KMS-11 (cell line): Measurements from ENCODE around the gene ADSS1.

ENCODE experiments used
- H2AFZ ChIP-seq: fragments of 200-600 bp; sonication (generic); 2 replicates; pipeline ENCODE4 v1.6.1; 2016; ENCODE audit warnings: antibody characterized with exemption, mixed run types, low read depth
- H3K27ac ChIP-seq: fragments of 200-600 bp; sonication (generic); 2 replicates; pipeline ENCODE4 v1.6.1; 2016; ENCODE audit warnings: mild to moderate bottlenecking, mixed run types
- H3K27me3 ChIP-seq: fragments of 200-600 bp; sonication (generic); 2 replicates; pipeline ENCODE4 v1.6.1; 2017; ENCODE audit warnings: mild to moderate bottlenecking, low read depth, mixed run types, moderate library complexity; ENCODE audit not compliant: insufficient read depth
- H3K36me3 ChIP-seq: fragments of 200-600 bp; sonication (generic); 2 replicates; pipeline ENCODE4 v1.6.1; 2017; ENCODE audit warnings: mild to moderate bottlenecking, mixed run types; ENCODE audit not compliant: insufficient read depth
- H3K4me1 ChIP-seq: fragments of 200-600 bp; sonication (generic); 2 replicates; pipeline ENCODE4 v1.6.1; 2016; ENCODE audit warnings: mild to moderate bottlenecking, low read depth, mixed run types; ENCODE audit not compliant: poor library complexity, severe bottlenecking
- H3K4me2 ChIP-seq: fragments of 200-600 bp; sonication (generic); 2 replicates; pipeline ENCODE4 v1.7.0; 2016; ENCODE audit warnings: mild to moderate bottlenecking, mixed run types
- H3K4me3 ChIP-seq: fragments of 200-600 bp; sonication (generic); IDR thresholded peaks from 2 replicates; pipeline ENCODE4 v1.6.1; 2017; ENCODE audit warnings: low read depth, low read length, mixed read lengths; ENCODE audit not compliant: insufficient read depth
- H3K79me2 ChIP-seq: fragments of 200-600 bp; sonication (generic); 2 replicates; pipeline ENCODE4 v1.6.1; 2016; ENCODE audit warnings: low read depth, mixed run types; ENCODE audit not compliant: insufficient read depth
- H3K9ac ChIP-seq: fragments of 200-600 bp; sonication (generic); 2 replicates; pipeline ENCODE4 v1.6.1; 2016; ENCODE audit warnings: mild to moderate bottlenecking, mixed run types
- H4K20me1 ChIP-seq: fragments of 200-600 bp; sonication (generic); 2 replicates; pipeline ENCODE4 v1.6.1; 2016; ENCODE audit warnings: mild to moderate bottlenecking, mixed run types; ENCODE audit not compliant: insufficient read depth
- TF ChIP-seq, protein P1 (sequence below): fragments of 200-600 bp; sonication (generic); conservative IDR thresholded peaks from 2 replicates; pipeline ENCODE4 v1.6.1; 2017; ENCODE audit warnings: low read depth, mild to moderate bottlenecking, antibody characterized with exemption, low read length, moderate library complexity, mixed read lengths

The ADSS1 gene

GRCh38 chr14:104788161-104788818, 64.3 kb downstream of the ADSS1 start:
- Histone ChIP-seq H3K27me3 (no peaks in the 10 kb centered on the region), H3K4me3 (no peak overlapping the region), H4K20me1 (no peaks in the 10 kb centered on the region), H3K36me3 (no peaks in the 10 kb centered on the region), H3K4me2 (no peak overlapping the region), H3K27ac (no peak overlapping the region), H3K9ac (no peak overlapping the region), H3K79me2 (no peaks in the 10 kb centered on the region; the same call in 1 of the 2 replicates), H2AFZ (no peak overlapping the region), H3K4me1 (no peaks in the 10 kb centered on the region)
- TF ChIP-seq, protein P1, sequence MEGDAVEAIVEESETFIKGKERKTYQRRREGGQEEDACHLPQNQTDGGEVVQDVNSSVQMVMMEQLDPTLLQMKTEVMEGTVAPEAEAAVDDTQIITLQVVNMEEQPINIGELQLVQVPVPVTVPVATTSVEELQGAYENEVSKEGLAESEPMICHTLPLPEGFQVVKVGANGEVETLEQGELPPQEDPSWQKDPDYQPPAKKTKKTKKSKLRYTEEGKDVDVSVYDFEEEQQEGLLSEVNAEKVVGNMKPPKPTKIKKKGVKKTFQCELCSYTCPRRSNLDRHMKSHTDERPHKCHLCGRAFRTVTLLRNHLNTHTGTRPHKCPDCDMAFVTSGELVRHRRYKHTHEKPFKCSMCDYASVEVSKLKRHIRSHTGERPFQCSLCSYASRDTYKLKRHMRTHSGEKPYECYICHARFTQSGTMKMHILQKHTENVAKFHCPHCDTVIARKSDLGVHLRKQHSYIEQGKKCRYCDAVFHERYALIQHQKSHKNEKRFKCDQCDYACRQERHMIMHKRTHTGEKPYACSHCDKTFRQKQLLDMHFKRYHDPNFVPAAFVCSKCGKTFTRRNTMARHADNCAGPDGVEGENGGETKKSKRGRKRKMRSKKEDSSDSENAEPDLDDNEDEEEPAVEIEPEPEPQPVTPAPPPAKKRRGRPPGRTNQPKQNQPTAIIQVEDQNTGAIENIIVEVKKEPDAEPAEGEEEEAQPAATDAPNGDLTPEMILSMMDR = no peak

GRCh38 chr14:104788873-104789663, 65.0 kb downstream of the ADSS1 start:
- TF ChIP-seq, protein P1 = no peak
- Histone ChIP-seq H3K4me3 (no peak overlapping the region), H3K27me3 (no peaks in the 10 kb centered on the region), H3K27ac (no peak overlapping the region), H3K4me2 (no peak overlapping the region), H3K79me2 (no peaks in the 10 kb centered on the region; the same call in 1 of the 2 replicates), H3K9ac (no peak overlapping the region), H3K36me3 (no peaks in the 10 kb centered on the region), H3K4me1 (no peaks in the 10 kb centered on the region), H4K20me1 (no peaks in the 10 kb centered on the region), H2AFZ (no peak overlapping the region)

DNA sequence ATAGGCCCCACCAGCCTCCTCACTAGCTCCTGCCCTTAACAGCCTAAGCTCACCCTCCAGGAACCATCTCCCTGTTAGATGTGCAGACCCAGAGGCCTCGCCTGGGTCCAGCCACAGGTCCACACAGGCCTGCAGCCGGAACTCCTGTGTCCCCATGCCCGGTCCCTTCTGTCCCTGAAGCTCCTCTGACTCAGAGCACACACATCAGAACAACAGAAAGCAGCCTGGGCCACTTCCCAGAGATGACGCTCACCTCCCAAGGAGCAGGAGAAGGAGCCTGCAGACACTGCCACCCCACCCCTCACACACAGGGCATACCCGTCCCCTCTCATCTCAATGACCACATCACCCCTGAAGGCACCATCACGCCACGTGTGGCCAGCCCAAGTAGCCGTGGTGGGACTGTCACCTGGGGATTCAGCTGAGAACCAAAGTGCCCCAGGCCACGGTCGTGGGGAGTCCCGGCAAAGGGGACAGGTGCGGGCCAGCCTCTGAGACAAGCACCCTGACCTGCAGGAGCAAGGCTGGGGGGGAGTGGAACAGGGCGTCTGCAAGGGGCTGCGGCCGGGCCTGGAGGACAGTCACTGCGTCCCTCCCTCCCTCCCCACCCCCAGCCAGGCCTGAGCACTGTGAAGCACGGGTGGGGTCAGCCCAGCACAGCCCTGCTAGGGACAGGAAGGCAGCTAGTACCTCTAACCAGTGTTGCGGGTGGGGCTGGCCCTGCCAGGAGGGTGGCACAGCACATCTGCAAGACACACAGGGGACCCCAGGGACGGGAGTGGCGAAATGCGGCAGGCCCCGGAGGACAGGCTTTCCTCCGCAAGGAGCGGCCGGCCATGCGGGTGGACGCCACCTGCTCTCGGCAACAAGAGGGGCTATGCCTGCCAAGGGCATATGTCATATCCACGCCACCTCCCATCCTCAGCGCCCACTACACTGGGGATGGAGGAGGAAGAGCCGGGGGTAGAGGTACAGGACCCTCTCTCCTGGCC, 66.0 kb downstream of the ADSS1 start:
- no peak overlapping the region for H2AFZ ChIP-seq
- peaks cover 6% of the 10 kb centered on the region; the same call in 1 of the 2 replicates for H3K79me2 ChIP-seq
- no peaks in the 10 kb centered on the region for H4K20me1 ChIP-seq
- H3K9ac ChIP-seq = no peak overlapping the region
- no peak overlapping the region for H3K4me2 ChIP-seq
- no peak overlapping the region for H3K4me3 ChIP-seq
- H3K36me3 ChIP-seq = no peaks in the 10 kb centered on the region
- no peaks in the 10 kb centered on the region for H3K4me1 ChIP-seq
- TF ChIP-seq, protein P1 = no peak
- no peaks in the 10 kb centered on the region for H3K27me3 ChIP-seq
- no peak overlapping the region for H3K27ac ChIP-seq

DNA sequence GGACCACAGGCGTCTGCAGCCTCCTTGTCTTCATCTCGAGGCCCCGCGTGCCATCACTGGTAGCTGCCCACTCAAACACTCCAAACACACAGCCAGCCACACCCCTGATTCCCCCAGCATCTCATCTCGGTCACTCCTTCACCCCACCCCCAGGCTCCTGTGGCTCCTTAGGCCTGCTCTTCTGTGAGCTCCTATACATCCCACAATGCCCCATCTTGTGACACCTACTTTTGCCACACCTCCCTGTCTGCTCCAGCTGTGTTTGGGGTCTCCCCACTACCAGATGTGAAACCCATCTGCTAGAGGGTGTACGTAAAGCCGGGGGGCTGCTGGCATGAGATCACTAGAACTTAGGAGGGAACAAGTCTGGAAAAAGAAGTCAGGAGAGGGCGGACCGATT, 67.4 kb downstream of the ADSS1 start:
- no peaks in the 10 kb centered on the region for H3K36me3 ChIP-seq
- H3K27me3 ChIP-seq = no peaks in the 10 kb centered on the region
- H3K9ac ChIP-seq = no peak overlapping the region
- H4K20me1 ChIP-seq = no peaks in the 10 kb centered on the region
- no peak overlapping the region for H3K4me2 ChIP-seq
- peaks cover 6% of the 10 kb centered on the region for H3K4me1 ChIP-seq
- no peak overlapping the region for H2AFZ ChIP-seq
- no peak overlapping the region for H3K4me3 ChIP-seq
- H3K27ac ChIP-seq = no peak overlapping the region
- TF ChIP-seq, protein P1 = no peak
- H3K79me2 ChIP-seq = peaks cover 6% of the 10 kb centered on the region; the same call in 1 of the 2 replicates
